OCI-LY1 (cell line): ENCODE measurements around the gene TTC21A.
"Not testable (repeated sequence)": the region's sequence is repeated elsewhere in the genome, so short reads cannot be mapped to it uniquely, and the experiment has no call there.

Experiments
- H2AFZ ChIP-seq: fragments of 200-600 bp; sonication (generic), shearing (Covaris generic); 2 replicates; pipeline ENCODE4 v1.6.0; 2014; ENCODE audit warnings: antibody characterized with exemption, mild to moderate bottlenecking, low read length
- H3F3A ChIP-seq: fragments of 200-600 bp; sonication (generic), shearing (Covaris generic); 2 replicates; pipeline ENCODE4 v1.6.0; 2014; ENCODE audit warnings: mild to moderate bottlenecking, antibody characterized with exemption, low read length, moderate library complexity; ENCODE audit not compliant: insufficient read depth
- H3K27ac ChIP-seq: fragments of 200-600 bp; sonication (generic); 2 replicates; pipeline ENCODE4 v1.5.1; 2014; ENCODE audit warnings: low read length, mixed run types, mild to moderate bottlenecking, low read depth; ENCODE audit not compliant: poor library complexity, severe bottlenecking
- H3K27me3 ChIP-seq: fragments of 200-600 bp; sonication (generic); 2 replicates; pipeline ENCODE4 v1.6.0; 2014; ENCODE audit warnings: antibody characterized with exemption, mild to moderate bottlenecking, low read length, moderate library complexity; ENCODE audit not compliant: insufficient read depth
- H3K36me3 ChIP-seq: fragments of 200-600 bp; sonication (generic); 2 replicates; pipeline ENCODE4 v1.6.1; 2014; ENCODE audit warnings: mild to moderate bottlenecking, antibody characterized with exemption, low read length, moderate library complexity, mixed read lengths; ENCODE audit not compliant: insufficient read depth
- H3K4me1 ChIP-seq: fragments of 200-600 bp; sonication (generic); 2 replicates; pipeline ENCODE4 v1.5.1; 2014; ENCODE audit warnings: mild to moderate bottlenecking, low read length, moderate library complexity; ENCODE audit not compliant: insufficient read depth, severe bottlenecking
- H3K4me2 ChIP-seq: fragments of 200-600 bp; sonication (generic), shearing (Covaris generic); 2 replicates; pipeline ENCODE4 v1.6.1; 2014; ENCODE audit warnings: low read length
- H3K4me3 ChIP-seq: fragments of 200-600 bp; sonication (generic); 2 replicates; pipeline ENCODE4 v1.5.1; 2014; ENCODE audit warnings: low read length, low read depth, mild to moderate bottlenecking, mixed read lengths; ENCODE audit not compliant: poor library complexity, severe bottlenecking
- H3K79me2 ChIP-seq: fragments of 200-600 bp; shearing (Covaris generic); 2 replicates; pipeline ENCODE4 v1.6.1; 2016; ENCODE audit warnings: mixed run types, low read length, mixed read lengths; ENCODE audit not compliant: insufficient read depth
- H3K9ac ChIP-seq: fragments of 200-600 bp; sonication (generic), shearing (Covaris generic); 2 replicates; pipeline ENCODE4 v1.6.1; 2014; ENCODE audit warnings: mild to moderate bottlenecking, low read length, mixed read lengths
- H3K9me2 ChIP-seq: fragments of 200-600 bp; sonication (generic), shearing (Covaris generic); 2 replicates; pipeline ENCODE4 v1.6.1; 2014; ENCODE audit warnings: low read depth, mild to moderate bottlenecking, low read length, mixed read lengths
- H3K9me3 ChIP-seq: fragments of 200-600 bp; shearing (Covaris generic); 2 replicates; pipeline ENCODE4 v1.6.1; 2014; ENCODE audit warnings: low read length, mixed read lengths
- H4K20me1 ChIP-seq: fragments of 200-600 bp; sonication (generic), shearing (Covaris generic); 2 replicates; pipeline ENCODE4 v1.6.0; 2016; ENCODE audit warnings: mild to moderate bottlenecking, low read length; ENCODE audit not compliant: insufficient read depth
- EZH2 ChIP-seq: fragments of 200-600 bp; sonication (generic), shearing (Covaris generic); IDR thresholded peaks from 2 replicates; pipeline ENCODE4 v1.8.0; 2017; ENCODE audit warnings: borderline replicate concordance, mixed run types, mild to moderate bottlenecking, antibody characterized with exemption, low read length, moderate library complexity, mixed read lengths
- TF ChIP-seq, protein P1 (sequence below): fragments of 200-600 bp; sonication (generic), shearing (Covaris generic); IDR thresholded peaks from 2 replicates; pipeline ENCODE4 v1.5.1; 2017; ENCODE audit warnings: mild to moderate bottlenecking, antibody characterized with exemption, low read length, moderate library complexity, mixed read lengths

Gene TTC21A

DNA sequence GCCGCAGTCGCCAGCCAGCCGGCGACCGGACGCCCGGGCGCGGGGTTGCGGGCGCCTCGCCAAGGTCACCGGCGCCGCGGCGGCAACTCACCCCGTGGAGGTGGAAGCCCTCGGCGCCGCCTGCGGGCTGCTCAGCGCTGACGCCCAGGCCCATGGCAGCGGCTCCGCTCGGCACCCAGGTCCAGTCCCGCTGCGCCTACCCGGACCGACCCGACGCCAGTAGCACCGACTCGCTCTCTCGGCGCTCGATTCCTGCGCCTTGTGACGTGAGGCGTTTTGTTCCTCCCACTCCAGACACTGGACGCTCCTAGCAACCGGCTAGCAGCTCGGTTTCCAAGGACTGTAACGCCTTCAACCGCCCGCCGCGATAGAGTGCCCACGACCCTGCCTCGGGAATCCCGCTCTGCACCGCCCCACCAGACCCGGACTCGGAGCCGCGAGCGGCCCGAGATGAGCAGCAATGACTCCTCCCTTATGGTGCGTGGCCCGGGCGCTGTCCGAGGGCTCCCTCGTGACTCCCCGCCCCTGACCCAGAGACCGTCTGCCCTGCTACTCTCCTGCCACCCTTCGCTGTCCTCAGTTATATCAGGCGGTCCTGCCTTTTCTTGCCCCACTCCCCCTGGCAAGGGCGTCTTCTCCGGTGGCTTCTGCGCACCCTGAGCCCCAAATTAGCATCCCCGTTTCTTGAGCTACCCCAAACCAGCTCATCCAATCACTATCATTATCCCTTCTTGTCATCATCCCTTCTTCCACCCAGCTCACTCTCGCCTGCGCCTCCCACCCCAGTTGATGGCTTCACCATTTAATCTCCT is at the start of gene TTC21A, which contains the start of gene GORASP1:
TSS of gene TTC21A (plus strand) at position 293 of the 812 bp plus-strand sequence. CDS start at position 451, 158 bp downstream.
TSS of gene GORASP1 (minus strand) at position 240 of the 812 bp plus-strand sequence. CDS start at position 154, 86 bp downstream.
- peak within 1 kb of the TSS; percentile 83 for H3K4me2 ChIP-seq
- H3F3A ChIP-seq: no peaks in the 10 kb centered on the region
- peak within 1 kb of the TSS; percentile 35; the same call in 1 of the 2 replicates for H2AFZ ChIP-seq
- H4K20me1 ChIP-seq: no peaks in the 10 kb centered on the region
- no peaks in the 10 kb centered on the region for H3K79me2 ChIP-seq
- H3K36me3 ChIP-seq: no peaks in the 10 kb centered on the region
- no peaks in the 10 kb centered on the region for H3K9me3 ChIP-seq
- H3K27ac ChIP-seq: peak within 1 kb of the TSS; percentile 76
- TF ChIP-seq EZH2: no peak
- TF ChIP-seq, protein P1, sequence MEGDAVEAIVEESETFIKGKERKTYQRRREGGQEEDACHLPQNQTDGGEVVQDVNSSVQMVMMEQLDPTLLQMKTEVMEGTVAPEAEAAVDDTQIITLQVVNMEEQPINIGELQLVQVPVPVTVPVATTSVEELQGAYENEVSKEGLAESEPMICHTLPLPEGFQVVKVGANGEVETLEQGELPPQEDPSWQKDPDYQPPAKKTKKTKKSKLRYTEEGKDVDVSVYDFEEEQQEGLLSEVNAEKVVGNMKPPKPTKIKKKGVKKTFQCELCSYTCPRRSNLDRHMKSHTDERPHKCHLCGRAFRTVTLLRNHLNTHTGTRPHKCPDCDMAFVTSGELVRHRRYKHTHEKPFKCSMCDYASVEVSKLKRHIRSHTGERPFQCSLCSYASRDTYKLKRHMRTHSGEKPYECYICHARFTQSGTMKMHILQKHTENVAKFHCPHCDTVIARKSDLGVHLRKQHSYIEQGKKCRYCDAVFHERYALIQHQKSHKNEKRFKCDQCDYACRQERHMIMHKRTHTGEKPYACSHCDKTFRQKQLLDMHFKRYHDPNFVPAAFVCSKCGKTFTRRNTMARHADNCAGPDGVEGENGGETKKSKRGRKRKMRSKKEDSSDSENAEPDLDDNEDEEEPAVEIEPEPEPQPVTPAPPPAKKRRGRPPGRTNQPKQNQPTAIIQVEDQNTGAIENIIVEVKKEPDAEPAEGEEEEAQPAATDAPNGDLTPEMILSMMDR: no peak
- H3K4me1 ChIP-seq: peaks cover 33% of the 10 kb centered on the region
- H3K9me2 ChIP-seq: no peaks in the 10 kb centered on the region
- no peaks in the 10 kb centered on the region for H3K27me3 ChIP-seq
- H3K9ac ChIP-seq: peak within 1 kb of the TSS; percentile 75
- peak within 1 kb of the TSS; percentile 77 for H3K4me3 ChIP-seq

- not testable (repeated sequence) for H4K20me1 ChIP-seq, H3K4me3 ChIP-seq, H3K9me3 ChIP-seq, H3K36me3 ChIP-seq, H2AFZ ChIP-seq, H3K9me2 ChIP-seq, H3K4me1 ChIP-seq, H3K9ac ChIP-seq, H3F3A ChIP-seq, H3K27ac ChIP-seq, H3K27me3 ChIP-seq, H3K4me2 ChIP-seq
- H3K79me2 ChIP-seq: peaks cover 11% of the 10 kb centered on the region
These were observed 46.3 kb upstream of the TTC21A start for GRCh38 chr3:39061228-39061627.

DNA sequence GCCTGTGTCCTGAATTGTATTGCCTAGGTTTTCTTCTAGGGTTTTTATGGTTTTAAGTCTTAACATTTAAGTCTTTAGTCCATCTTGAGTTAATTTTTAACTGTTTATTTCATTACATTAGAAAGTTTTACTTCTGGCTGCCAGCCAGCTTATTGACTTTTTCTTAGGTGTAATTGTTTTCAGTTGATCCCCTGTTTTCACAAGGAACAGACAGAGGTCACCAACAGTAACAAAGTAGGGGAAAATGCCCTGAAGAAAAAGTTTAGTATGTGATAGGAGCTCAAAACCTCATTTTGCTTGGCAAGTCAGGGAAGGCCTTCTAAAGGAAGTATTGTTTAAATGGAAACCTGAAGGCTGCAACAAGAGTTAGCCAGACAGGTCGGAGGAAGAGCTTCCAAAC is 45.3 kb upstream of the TTC21A start:
- Histone ChIP-seq H3K9me2 (no peaks in the 10 kb centered on the region), H3K4me2 (no peak overlapping the region), H3F3A (no peaks in the 10 kb centered on the region), H3K9me3 (no peaks in the 10 kb centered on the region), H3K4me1 (peaks cover 8% of the 10 kb centered on the region), H3K36me3 (peaks cover 13% of the 10 kb centered on the region; the same call in 1 of the 2 replicates), H3K27me3 (no peaks in the 10 kb centered on the region), H3K79me2 (peaks cover 7% of the 10 kb centered on the region), H3K9ac (no peak overlapping the region), H3K4me3 (no peak overlapping the region), H2AFZ (no peak overlapping the region), H4K20me1 (no peaks in the 10 kb centered on the region), H3K27ac (no peak overlapping the region)
- TF ChIP-seq, protein P1: no peak
- no peak for TF ChIP-seq EZH2
